Measurements from ENCODE around the gene ADGRV1.

DNA sequence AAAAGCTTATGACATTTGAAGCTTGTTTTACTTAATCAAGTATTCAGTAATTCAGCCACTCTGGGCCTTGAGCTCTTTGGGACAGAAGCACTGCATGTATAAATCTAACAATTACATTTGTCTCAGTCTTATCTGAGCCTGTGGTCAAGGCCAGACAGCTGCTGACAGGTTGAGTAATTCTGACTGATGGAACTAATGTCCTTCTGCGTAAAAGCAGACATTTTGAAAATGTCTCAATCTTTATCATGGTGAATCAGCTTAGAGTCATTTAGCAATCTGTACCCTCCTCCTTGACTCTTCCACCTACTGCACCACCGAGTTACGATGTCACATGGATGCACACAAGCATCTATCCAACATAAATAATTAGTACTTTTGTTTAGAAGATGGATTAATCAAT lies 424.6 kb downstream of the ADGRV1 start:
- no peak for TF ChIP-seq POLR2A (IDR thresholded peaks at IDR 0.05)
- no peak for TF ChIP-seq CTCF (IDR thresholded peaks at IDR 0.05)

All from tibial nerve (tissue), 3 donors.